Psoas muscle (tissue), 8 donors: ENCODE results near the gene FGF3. TPM values are rescaled to one million over a fixed set of nuclear protein-coding genes. Genes with fewer than 3 reads are reported as not detected.
A peak's percentile ranks its signal among the peaks of the same experiment; 100 is the strongest.

Experiments
- ATAC-seq, 4 donors: fragments of 200-7000 bp; cut with Tn5 transposase; one replicate each; pipeline ENCODE4 v1.9.1; 2020; ENCODE audit warnings: moderate library complexity in 3 of 4, mild to moderate bottlenecking in 2 of 4
- DNase-seq, 2 donors: peaks; one replicate each; pipeline ENCODE4 v3.0.0-alpha.2; 2020
- H3K27ac ChIP-seq: fragments of 200-600 bp; one replicate; pipeline ENCODE4 v1.8.0; 2022
- H3K27me3 ChIP-seq, 3 donors: fragments of 200-600 bp in 1 of 3; one replicate each; pipeline versions ENCODE4 v1.6.1 to v1.8.0; 2013 to 2022; ENCODE audit warnings: low read length in 2 of 3, mild to moderate bottlenecking in 2 of 3, moderate library complexity in 1 of 3; ENCODE audit not compliant: insufficient read depth in 3 of 3
- H3K36me3 ChIP-seq, 2 donors: fragments of 200-600 bp in 1 of 2; one replicate each; pipeline versions ENCODE4 v1.6.1 to v1.8.0; 2013 to 2022; ENCODE audit warnings: low read depth in 1 of 2, mild to moderate bottlenecking in 1 of 2, moderate library complexity in 1 of 2; ENCODE audit not compliant: insufficient read depth in 1 of 2
- H3K4me1 ChIP-seq: fragments of 200-600 bp; one replicate; pipeline ENCODE4 v1.8.0; 2022
- H3K4me3 ChIP-seq: fragments of 200-600 bp; one replicate; pipeline ENCODE4 v1.8.0; 2022; ENCODE audit warnings: mild to moderate bottlenecking
- H3K9me3 ChIP-seq: fragments of 200-600 bp; one replicate; pipeline ENCODE4 v1.8.0; 2022
- CTCF ChIP-seq: fragments of 200-600 bp; IDR thresholded peaks from one replicate; pipeline ENCODE4 v1.8.0; 2022; ENCODE audit warnings: antibody characterized with exemption
- WGBS, 3 donors: extraction: QIAGEN DNeasy Blood & Tissue Kit; methylation state at CpG; one replicate each; pipeline versions ENCODE4 v1.1.6 to v1.1.7; 2013; 5-methylcytosine and 5-hydroxymethylcytosine counted together
- intact Hi-C, 2 donors: fragments of 100-400 bp; cut with DNase I; formaldehyde crosslinking; loops; one replicate each; pipeline versions ENCODE4 v1.11.0 to v1.14.2; 2022
- polyA plus RNA-seq, 3 donors: library from polyadenylated mRNA; stranded (reverse); fragments of 200-250 nt; gene quantifications; one replicate each; pipeline ENCODE4 v1.2.3, GENCODE V29; 2013
- total RNA-seq, 4 donors: library from RNA; stranded (reverse); fragmentation: NEBNext Ultra II Directional in 2 of 4; extraction: Animal tissue kit (Norgen Biotek cat#: 25700) in 2 of 4; gene quantifications; one replicate each; pipeline versions ENCODE4 v1.2.1 to v1.2.4, GENCODE V29; 2021 to 2023
- donor health status: healthy with polysubstance abuse.
- donor health status: DM: no; HTN: no; CAD: no; lungs with moderate emphysema.
- donor health status: Bipolar disorder and iron deficiency.
- donor health status: healthy.
- donor health status: DM: yes; HTN: yes; CAD: no.
- donor health status: DM: no; HTN: no; CAD: no.
- donor health status: DM: no; HTN: no; CAD: no.
- donor health status: DM: yes; HTN: yes; CAD: no.

FGF3 gene
- total and polyA plus RNA-seq, 7 donors, result not detected

GRCh38 chr11:69823641-69824265 lies 4.5 kb upstream of the FGF3 start:
- Histone ChIP-seq H3K4me1 (no peaks in the 10 kb centered on the region), H3K9me3 (no peaks in the 10 kb centered on the region), H3K27ac (no peak overlapping the region), H3K27me3 (peaks cover under 1 to 58% (median 15%) of the 10 kb centered on the region in 3 donors), H3K36me3 (no peaks in the 10 kb centered on the region), H3K4me3 (no peak overlapping the region)
- intact Hi-C loops, result no loop called here
- no peak for TF ChIP-seq CTCF
- DNase-seq (peak in 1 of 2 donors; percentile 8), ATAC-seq (no peak)
- 69 to 82% (median 73%) methylated on average over 6 of the region's 6 CpGs for WGBS, 3 donors

- no peaks in the 10 kb centered on the region for H3K9me3 ChIP-seq
- intact Hi-C loops, result no loop called here
- DNase-seq (no peak), ATAC-seq (no peak)
- no peak overlapping the region for H3K4me3 ChIP-seq
- TF ChIP-seq CTCF, result no peak
- peaks cover 6 to 66% (median 21%) of the 10 kb centered on the region in 3 donors for H3K27me3 ChIP-seq
- no peaks in the 10 kb centered on the region for H3K4me1 ChIP-seq
- 46 to 57% (median 47%) methylated on average over 15 of the region's 15 CpGs for WGBS, 3 donors
- no peak overlapping the region for H3K27ac ChIP-seq
- H3K36me3 ChIP-seq, result no peaks in the 10 kb centered on the region
These were observed 3.7 kb upstream of the FGF3 start for GRCh38 chr11:69822676-69823494.

- Histone ChIP-seq H3K4me1 (no peaks in the 10 kb centered on the region), H3K9me3 (no peaks in the 10 kb centered on the region), H3K27ac (no peak overlapping the region), H3K4me3 (no peak overlapping the region), H3K36me3 (no peaks in the 10 kb centered on the region), H3K27me3 (peaks cover 6 to 76% (median 31%) of the 10 kb centered on the region in 3 donors)
- ATAC-seq (no peak), DNase-seq (no peak)
- no peak for TF ChIP-seq CTCF
- 47 to 62% (median 48%) methylated on average over 17 of the region's 17 CpGs for WGBS, 3 donors
- intact Hi-C loops, result no loop called here
These were observed 2.4 kb upstream of the FGF3 start for GRCh38 chr11:69821511-69822040.

GRCh38 chr11:69820441-69820840 lies 1.2 kb upstream of the FGF3 start:
- Histone ChIP-seq H3K27me3 (peaks cover 6 to 87% (median 34%) of the 10 kb centered on the region in 3 donors), H3K9me3 (no peaks in the 10 kb centered on the region), H3K4me1 (no peaks in the 10 kb centered on the region), H3K4me3 (no peak overlapping the region), H3K36me3 (no peaks in the 10 kb centered on the region), H3K27ac (no peak overlapping the region)
- intact Hi-C loops, result no loop called here
- ATAC-seq (no peak), DNase-seq (no peak)
- WGBS, 3 donors, result 70 to 73% (median 73%) methylated on average over 5 of the region's 5 CpGs
- no peak for TF ChIP-seq CTCF
